GM04503 (cell line): ENCODE data around the gene WARS2.
"Not testable (repeated sequence)": the region's sequence is repeated elsewhere in the genome, so short reads cannot be mapped to it uniquely, and the experiment has no call there.

Experiments used
- DNase-seq: peaks from one replicate; pipeline ENCODE4 v3.0.0-alpha.2; 2012; ENCODE audit warnings: low read depth

The WARS2 gene

DNA sequence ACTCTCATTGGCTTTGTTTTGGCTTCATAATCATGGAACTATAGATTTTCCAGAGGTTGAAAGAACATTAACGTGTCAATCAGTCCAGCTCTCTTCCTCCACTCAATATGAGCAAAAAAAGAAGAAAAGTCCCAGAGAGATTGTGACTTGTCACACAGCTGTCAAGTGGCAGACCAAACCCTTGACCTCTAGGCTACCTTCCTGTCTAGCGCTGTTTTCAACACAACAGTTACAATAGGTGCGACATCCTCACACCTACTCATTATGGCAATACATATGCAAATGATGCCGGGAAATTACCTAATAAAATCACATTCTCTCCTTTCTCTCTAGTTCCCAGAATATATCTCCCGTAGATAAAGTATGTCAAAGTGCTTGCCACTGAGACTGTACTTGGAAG is 1.1 kb downstream of the WARS2 start:
- DNase-seq: no peak

DNA sequence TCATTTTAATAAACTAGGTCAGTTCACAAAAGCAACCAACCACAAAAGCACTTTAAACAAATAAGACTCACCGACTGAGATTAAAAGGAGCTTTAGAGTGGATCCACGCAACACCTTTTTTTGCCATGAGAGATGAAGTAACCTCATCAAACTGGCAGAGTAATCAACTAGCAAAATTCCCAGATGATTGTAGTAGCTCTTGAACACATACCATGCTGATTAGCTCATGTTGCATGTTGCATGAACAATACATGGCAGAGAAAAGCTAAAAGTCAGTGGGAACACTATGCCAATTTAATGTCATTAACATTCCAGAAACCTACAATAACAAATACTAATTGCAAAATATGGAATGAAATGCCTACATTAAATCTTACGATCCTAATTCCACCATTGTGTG is 4.1 kb downstream of the WARS2 start:
- DNase-seq: no peak

DNA sequence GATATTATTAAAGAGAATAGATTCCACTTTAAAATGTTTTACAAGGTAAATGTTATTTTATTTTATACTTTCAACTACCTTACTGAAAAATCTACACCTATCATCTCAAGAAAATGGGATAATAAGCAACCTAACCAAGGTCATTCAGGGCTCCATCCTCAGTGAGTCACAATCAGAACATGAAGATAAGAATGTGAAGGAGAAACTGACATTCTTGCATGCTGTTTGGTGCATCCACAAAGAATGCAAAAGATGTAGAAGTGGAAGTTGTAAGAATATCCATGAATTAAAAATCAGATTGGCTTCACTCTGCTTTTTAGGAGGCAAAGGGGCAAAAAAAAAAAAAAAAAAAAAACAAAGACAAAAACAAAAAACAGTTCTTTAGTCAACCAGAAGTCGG is 6.5 kb downstream of the WARS2 start:
- peak; percentile 47 for DNase-seq

DNA sequence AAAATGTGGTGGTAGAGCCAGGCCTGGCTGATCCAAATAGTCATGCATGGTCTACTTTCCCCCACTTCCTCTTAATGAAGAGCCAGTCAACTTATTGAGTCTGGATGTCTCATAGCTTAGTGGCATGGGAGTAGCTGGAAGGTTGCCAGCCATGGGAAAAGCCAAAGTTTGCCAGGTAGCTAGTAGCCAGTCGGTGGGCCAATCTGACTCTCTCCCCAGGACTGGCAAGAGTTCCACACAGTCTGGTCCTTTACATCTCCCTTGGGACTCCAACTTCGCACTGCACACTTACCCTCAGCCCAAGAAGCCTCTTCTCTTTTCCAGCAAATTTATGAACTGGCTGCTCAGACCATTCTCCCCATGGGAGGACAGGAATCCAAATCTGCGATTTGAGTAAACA is 8.3 kb downstream of the WARS2 start:
- no peak for DNase-seq

DNA sequence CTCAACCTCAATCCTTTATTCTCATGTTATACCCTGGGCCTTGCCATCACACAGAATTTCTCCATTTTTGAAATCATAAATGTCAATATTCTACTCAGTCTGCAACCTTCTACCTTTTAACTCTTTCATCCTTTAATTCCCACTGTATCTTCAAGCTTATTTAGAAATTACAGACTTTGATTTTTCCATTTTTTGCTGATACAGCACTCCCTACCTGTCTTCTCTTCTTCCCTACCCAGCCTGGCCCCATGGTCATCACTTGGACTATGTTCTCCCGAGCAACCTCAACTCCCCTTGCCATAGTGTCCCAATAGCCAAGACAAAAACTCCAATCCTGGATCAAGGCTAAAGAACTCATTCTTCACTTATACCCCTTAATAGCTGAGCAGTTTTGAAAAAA is 14.6 kb downstream of the WARS2 start:
- DNase-seq: no peak

DNA sequence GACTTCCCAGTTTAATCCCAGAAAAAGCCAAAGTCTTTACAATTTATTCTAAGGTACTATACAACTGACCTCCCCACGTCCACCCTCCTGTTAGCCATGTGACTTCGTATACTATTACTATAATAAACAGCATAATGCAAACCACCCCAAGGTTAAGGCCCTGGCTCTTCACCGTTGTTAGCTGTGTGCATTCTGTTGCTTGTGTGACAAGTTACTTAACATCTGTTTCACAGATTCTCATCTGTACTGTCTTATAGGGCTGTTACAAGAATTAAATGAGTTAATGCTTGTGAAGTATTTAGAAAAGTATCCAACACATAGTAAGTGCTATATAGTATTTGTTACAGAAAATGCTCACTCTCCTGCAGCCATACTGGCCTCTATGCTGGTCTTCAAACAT is 15.7 kb downstream of the WARS2 start:
- no peak for DNase-seq

GRCh38 chr1:119121872-119122271 is 18.6 kb downstream of the WARS2 start:
- not testable (repeated sequence) for DNase-seq

GRCh38 chr1:119116725-119117124 is 23.7 kb downstream of the WARS2 start:
- DNase-seq: no peak

DNA sequence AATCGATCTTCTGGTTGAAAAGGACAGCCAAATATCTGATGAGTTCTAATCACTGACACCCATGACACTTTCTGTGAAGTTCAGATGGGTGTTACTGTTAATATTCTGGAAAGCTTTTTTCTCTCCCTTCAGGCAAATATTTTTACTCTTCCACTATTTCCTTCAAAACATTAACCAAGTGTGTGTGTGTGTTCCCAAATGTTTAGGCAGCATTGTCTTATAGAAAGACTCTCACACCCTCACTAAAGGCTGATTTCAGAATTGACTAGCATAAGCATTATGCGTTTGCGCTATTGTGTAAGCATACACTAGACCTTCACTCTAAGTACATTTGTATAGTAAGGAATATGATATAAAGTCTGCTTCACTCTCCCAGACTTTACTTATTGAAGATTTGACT is 24.7 kb downstream of the WARS2 start:
- DNase-seq: no peak

DNA sequence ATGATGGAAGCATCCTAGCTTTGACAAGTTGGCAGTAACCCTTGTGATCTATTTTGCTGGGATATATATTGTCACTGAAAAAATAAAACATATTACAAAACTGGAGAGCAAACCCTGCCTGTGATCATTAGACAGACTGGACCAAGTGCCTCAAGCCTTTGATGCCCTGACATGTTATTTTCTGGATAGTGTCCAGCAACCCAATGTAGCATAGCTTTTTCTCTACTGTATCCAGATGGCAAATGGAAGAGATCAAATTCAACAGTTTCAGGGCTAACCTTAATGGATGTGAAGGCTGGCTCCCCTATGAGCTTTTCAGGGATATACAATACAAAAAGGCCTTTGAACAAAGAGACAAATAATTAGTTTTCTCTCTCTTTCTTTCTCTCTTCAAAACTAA is 25.1 kb downstream of the WARS2 start:
- no peak for DNase-seq

DNA sequence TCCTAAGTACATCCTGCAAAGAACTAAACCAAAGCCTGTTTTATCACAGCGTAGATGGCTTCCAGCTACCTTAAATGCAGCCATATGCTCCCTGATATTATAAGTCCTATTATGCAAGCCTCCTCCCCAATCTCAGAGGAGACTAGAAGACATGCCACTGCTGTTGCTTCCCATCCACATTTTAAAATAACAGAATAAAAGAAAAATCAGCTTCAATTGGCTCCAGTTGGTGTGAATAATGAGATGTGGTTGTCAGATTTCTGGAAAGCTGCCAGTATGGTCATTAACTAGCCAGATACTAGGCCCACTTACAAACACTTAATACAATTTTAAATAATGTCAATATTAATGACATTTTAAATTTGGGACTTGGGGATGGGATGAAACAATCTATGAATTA is 25.7 kb downstream of the WARS2 start:
- DNase-seq: no peak

DNA sequence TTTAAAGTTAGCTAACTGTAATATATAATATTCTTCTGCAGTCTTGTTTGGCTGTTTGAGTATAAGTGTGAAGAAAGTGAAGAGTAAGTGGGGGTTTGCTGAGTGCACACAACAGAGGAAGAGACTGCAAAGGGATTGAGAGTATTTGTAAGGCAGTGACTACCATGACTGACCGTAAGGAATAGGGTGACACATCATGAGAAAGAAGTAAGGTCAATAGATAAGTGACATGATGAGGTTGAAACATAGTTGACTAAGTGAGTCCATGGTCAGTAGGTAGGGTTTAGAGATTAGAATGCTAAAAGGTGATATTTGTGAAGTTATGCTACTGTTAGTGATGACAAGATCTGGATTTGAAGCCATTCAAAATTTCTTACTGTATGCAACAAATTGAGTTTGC is 27.7 kb downstream of the WARS2 start:
- DNase-seq: no peak

DNA sequence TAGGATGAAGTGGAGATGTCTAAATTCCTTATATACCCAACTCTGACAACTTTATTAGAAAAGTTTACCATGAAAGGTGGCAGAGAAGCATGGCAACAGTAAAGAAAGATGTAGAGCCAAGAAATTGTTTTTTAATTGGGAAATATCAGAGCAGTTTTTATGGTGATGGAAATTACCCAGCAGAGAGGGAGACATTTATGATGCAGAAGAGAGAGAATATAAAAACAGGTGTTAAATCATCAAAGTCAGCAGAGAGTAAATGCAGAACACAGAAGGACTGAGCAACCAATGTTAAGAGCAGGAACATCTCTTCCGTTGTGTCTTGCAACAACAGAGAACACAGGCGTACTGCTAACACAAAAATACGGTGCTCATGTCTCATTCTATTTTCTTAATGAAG is 28.2 kb downstream of the WARS2 start:
- no peak for DNase-seq

- DNase-seq: peak; percentile 23
These were observed 31.5 kb downstream of the WARS2 start for GRCh38 chr1:119108988-119109387.

DNA sequence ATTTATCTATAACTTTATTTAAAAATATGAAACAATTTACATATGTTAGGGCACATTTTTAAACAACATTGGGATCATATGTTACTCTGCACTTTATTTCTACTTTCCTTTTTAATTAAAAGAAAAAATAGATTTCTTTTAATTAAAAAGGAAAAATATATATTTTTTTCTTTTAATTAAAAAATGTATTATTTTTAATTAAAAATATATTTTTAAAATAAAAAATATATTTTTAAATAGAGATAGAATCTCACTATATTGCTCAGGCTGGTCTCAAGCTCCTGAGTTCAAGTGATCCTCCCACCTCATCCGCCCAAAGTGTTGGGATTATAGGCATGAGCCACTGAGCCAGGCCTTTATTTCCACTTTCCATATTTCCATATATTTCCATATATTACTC is 36.7 kb downstream of the WARS2 start:
- no peak for DNase-seq

DNA sequence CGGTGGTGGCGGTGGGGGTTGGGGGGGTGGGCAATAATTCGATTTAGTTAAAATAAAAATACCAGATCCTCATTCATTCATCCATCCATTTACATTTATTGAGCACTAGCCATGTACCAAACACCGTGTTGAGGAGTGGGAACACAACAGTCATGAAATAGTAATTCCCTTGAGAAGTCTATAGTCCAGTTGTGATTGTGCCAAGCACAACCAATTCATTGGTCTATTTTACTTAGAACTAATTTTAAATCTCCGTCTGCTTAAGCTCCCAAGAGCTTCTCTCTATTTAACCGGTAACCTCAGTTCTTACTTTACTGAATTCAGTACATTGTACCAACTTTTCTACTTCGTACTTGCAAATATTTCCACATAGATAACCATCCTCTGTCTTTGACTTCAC is 38.4 kb downstream of the WARS2 start:
- DNase-seq: no peak

DNA sequence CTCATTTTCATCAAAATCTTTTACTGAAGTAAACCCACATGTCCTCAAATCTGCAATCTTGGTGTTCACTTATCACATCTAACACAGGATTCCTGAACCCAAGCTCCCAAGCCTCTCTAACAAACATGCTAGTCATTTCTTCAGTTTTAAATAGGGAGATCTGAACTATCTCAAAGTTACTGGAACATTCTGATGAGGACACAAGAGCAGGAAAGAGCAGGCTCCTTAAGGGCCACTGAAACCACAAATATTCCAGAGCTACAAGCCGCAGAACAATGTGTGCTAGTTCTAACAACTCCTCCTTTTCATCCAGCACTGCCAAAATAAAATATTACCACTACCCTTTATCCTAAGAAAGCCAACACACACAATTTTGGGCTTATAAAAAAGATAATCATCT is 38.9 kb downstream of the WARS2 start:
- peak; percentile 60 for DNase-seq

DNA sequence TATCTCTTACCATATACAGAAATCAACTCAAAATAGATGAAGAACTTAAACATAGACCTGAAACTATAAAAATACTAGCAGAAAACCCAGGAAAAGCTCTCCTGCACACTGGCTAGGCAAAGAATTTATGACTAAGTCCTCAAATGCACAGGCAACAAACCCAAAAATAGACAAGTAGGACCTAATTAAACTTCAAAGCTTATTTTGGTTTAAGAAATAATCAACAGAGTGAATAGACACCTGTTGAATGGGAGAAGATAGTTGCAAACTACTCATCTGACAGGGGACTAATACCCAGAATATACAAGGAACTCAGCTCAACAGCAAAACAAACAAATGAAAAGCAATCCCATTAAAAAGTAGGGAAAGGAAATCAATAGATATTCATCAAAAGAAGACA is 40.7 kb downstream of the WARS2 start:
- DNase-seq: no peak

DNA sequence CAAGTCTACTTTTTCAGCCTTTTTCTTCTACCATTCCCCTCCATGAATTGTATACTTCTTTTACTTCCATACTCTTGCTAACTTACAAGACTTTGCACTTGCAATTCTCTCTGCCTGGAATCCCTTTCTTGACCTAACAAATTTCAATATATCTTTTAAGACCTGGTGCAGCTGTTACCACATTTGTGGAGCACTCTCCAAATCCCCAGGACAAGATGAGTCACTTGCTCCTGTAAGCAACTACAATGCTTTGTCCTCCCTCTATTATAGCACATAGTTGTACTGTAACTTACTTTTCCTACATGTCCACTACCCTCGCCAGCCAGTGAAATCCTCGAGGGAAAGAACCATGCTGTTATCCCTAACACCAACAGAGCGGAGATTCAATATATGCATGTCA is 43.1 kb downstream of the WARS2 start:
- no peak for DNase-seq

DNA sequence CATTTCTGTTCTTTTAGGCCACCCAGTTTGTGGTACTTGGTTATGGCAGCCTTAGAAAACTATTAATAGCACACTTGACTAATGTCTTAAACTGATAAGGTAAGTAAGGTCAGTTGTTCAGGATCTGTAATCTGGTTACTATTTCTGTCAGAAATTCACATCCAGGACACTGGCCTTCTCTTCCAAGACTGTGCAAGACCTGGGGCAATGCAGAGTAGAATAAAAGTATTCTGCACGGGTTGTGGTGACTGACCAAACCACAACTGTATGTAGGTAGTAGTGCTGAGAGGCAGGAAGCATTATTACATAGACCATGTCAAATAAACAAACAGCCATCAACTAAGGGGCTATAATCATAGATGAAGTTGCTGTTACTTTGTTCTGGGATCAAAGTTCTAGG is 46.7 kb downstream of the WARS2 start:
- no peak for DNase-seq

GRCh38 chr1:119091618-119092017 is 48.8 kb downstream of the WARS2 start:
- DNase-seq: no peak

GRCh38 chr1:119090250-119090649 is 50.2 kb downstream of the WARS2 start:
- no peak for DNase-seq

DNA sequence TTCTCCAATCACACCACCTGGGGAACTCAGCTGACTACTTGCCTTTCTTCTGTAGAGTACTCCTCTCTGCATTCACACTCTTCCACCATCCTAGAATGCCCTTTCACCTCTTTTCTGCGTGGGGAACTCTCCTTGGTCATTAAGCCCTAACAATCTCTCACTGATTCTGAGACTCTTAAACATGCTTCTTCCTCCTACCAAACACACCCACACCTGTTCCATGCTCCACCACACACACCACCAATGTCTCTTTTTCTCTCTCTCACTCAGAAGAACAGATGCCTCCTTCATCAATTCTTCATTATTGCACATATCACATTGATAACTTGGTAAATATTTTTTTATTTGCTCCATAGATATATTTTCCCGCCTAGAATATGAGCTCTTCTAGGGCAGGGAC is 53.6 kb downstream of the WARS2 start:
- DNase-seq: no peak

DNA sequence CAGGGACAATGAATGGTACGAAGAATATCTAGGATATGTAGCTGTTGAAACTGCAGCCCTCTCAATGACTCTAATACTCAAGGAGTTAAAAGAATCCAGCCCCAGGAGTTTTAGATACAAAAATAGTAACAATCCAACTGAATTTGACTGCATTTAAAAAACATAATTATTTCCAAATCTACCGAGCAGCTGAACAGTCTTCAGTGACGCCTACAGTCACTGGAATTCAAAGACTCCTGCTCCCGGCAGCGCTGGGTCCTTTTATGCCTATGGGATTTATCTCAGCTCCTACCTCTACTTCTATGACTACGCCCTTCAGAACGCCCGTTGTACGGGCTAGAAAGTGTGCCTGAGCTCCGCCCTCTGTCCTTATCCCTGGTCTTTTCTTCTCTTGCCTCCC is 55.7 kb downstream of the WARS2 start:
- DNase-seq: no peak

- DNase-seq: no peak
These were observed 56.5 kb downstream of the WARS2 start for GRCh38 chr1:119083980-119084379.
